GM18505 (cell line): ENCODE results near the gene CIDEB.
A peak's percentile ranks its signal among the peaks of the same experiment; 100 is the strongest.
"Not testable (repeated sequence)": the region's sequence is repeated elsewhere in the genome, so short reads cannot be mapped to it uniquely, and the experiment has no call there.

Experiments used
- ATAC-seq: cut with Tn5 transposase; IDR thresholded peaks from one replicate; pipeline ENCODE4 v1.9.1; 2021; ENCODE audit not compliant: unreplicated experiment
- POLR2A ChIP-seq: IDR thresholded peaks from 4 replicates; pipeline ENCODE4 v1.6.1; 2011; ENCODE audit warnings: borderline replicate concordance; ENCODE audit not compliant: insufficient read depth, insufficient read length; ENCODE audit errors: extremely low read depth

Gene CIDEB

DNA sequence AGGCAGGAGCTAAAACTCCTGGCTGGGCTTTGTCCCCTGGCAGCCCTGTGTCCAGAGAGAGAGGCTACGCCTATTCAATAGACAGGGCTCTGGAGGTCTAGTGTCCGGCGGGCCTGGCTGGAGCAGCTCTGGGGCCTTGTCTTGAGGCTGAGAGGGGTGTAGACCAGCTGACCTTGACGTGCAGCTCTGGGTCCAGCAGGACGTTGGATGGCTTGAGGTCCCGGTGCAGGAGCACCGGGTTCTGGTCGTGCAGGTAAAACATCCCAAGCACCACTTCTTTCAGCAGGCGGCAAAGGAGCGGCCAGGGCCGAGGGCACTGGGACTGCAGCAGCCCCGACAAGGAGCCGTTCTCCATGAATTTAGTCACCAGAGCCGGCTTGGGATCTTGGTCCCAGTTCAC, 31.1 kb upstream of the CIDEB start:
- no peak for ATAC-seq
- no peak for TF ChIP-seq POLR2A

DNA sequence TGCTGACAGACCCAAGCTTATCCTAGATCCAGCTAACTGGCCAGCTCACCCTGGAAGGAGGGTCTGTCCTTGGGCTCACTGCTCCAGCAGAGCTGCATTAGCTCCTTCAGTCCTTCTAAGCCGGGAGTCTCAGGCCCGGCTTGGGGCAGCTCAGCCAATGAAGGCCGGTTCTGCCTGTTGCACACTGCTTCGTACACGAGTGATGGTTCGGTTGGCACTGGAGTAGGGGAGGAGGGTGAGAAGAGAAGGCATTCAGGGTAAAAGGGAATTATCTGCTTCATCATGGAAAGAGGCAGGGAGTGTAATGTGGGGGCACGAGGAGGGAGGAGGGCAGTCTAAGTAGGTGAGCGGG, 30.0 kb upstream of the CIDEB start:
- no peak for ATAC-seq
- TF ChIP-seq POLR2A: no peak

DNA sequence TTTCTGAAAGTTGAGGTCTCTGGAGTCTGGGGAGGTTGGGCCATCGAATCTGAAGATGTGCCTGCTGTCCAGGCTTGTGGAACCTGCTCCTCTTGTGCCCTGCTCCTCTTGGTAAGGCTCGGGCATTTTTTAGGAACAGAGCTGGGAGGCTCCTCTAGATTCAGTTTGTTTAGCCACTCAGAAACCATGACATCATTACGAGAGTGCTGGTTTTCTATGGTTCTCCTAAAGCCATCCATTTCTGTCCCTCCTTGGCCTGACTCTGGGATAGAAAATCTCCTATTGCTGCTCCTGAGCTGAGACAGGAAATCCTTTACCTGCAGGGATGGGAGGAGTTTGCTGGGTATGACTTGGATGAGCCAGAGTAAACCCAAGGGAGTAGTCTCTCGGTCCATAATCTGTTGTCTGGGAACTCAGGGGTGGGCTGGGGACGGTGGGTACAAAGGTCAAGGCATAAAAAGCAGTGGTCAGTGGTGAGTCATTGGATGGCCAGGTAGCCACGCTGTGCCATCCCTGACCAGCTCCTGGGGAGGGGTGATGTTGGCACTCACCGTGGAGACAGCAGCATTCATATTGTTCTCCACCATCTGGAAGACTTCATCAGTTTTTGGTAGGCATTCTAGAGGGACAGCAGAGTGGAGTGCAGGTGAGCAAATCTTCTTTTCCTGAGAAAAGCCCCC, 29.5 kb upstream of the CIDEB start:
- no peak for TF ChIP-seq POLR2A
- no peak for ATAC-seq

GRCh38 chr14:24335461-24336171, 27.8 kb upstream of the CIDEB start:
- TF ChIP-seq POLR2A: no peak
- ATAC-seq: no peak

DNA sequence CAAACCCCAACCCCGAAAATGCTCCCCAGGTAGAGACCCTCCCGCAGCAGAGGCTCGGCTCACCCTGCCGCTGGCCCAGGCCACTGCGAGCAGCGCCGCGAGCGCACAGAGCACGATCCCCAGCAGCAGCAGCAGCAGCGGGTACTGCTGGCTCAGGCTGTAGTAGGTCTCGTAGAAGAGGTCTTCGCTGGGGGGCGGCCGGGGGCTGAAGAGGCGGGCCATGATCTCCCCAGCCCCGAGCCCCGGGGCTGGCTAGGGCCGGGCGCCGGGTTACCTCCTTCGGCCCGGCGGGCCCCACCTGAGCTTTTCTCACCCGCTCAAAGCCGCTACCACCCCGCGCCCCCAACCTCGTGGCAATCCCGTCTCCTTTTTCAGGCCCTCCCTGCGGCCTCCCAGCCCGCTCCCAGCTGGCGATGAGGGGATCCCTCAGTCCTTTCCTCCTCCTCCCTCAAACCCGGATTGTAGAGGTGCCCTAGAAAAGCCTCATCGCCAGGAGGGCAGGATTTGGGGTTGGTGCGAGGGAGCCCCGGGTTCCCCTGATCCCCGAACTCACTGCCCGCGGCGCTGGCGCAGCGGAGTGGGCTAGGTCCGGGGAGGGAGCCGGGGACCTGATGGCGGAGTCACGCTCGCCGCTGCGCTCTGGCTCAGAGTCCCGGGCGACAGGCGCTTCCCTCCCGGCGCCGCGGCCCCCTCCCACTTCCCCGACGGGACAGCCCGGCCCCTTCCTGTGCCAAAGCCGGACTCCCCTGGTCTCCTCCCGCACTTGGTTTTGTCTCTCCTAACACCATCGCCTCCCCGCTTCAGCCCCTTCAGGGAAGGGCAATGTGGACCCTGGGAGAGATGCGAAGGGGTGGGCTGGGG, 26.9 kb upstream of the CIDEB start, which contains the start of gene ADCY4:
TSS of gene ADCY4 (minus strand) at position 641 of the 861 bp plus-strand sequence. CDS start at position 222, 419 bp downstream.
- TF ChIP-seq POLR2A: no peak
- ATAC-seq: no peak

DNA sequence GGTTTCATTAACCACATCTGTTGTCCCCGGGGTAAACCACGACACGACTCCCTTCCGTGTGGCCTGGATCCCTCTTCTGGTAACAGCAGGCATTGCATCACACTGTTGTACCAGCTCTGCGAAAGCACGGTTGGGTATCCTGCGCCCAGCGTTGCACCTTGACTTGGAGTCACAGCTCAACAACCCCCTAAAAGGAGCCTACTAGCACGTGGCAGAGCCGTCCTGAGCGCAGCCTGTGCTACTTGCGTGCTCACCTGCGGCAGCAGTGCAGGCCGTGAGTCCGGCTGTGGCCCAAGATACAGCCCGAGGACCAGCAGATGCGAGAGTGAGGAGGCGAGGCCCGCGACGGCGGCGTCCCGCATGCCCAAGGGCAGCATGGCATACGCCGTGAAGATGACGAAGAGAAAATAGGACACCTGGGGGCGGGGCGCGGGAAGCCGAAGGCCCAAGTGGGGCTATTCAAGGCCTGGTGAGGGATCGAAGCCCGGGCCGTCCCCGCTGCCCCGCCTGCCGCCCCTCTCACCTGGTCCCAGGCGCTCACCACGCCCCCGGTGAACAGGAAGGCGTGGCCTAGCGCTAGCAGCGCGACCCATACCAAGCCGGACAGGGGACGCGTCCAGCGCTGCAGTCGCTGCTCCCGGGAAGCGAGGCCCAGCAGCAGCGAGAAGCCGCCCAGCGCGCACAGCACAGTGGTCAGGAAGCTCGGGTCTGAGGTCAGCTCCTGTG, 24.7 kb upstream of the CIDEB start:
- ATAC-seq: peak; percentile 75
- TF ChIP-seq POLR2A: no peak

- no peak for TF ChIP-seq POLR2A
- ATAC-seq: no peak
Observed at GRCh38 chr14:24331731-24332267, 24.0 kb upstream of the CIDEB start.

- no peak for TF ChIP-seq POLR2A
- ATAC-seq: no peak
Observed at GRCh38 chr14:24330973-24331674, 23.3 kb upstream of the CIDEB start.

DNA sequence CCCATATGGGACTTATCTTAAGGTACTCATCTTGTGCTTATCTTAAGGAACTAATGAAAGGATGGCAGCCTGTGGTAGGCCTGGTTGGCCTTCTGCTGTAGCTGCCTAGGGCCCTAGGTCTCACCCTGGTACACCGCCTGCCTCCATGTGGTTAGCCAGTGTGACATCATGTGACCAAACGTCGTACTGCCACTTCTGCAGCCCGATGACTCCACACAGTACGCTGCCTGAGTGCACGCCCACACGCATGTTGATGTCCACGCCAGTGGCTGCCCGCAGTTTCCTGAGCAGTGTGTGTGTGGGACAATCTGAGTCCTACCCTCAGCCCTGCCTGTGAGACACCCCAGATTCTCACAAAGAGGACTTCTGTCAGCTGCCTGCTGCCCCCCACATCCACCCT, 22.0 kb upstream of the CIDEB start:
- no peak for ATAC-seq
- no peak for TF ChIP-seq POLR2A

GRCh38 chr14:24329073-24329663, 21.4 kb upstream of the CIDEB start:
- no peak for TF ChIP-seq POLR2A
- ATAC-seq: no peak

DNA sequence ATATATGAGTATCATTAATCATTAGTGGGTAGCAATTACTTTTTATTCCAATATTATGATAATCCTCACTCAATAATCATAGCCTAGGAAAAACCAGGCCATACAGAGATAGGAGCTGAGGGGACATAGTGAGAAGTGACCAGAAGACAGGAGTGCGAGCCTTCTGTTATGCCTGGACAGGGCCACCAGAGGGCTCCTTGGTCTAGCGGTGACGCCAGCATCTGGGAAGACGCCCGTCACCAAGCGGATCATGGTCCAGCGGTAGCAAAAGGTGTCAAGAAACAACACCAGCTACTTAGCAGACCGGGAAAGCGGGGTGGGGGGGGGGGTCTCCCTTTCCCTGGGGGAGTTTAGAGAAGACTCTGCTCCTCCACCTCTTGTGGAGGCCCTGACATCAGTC, 20.1 kb upstream of the CIDEB start:
- ATAC-seq: not testable (repeated sequence)

- no peak for ATAC-seq
- TF ChIP-seq POLR2A: no peak
Observed at GRCh38 chr14:24327303-24327702, 19.5 kb upstream of the CIDEB start.
